A549 treated with Hydrocortisone at 1 μM for 4 hours (cell line): ENCODE data around the gene SAA2. TPM values are rescaled to one million over a fixed set of nuclear protein-coding genes. Genes with fewer than 3 reads are reported as not detected.

Experiments
- total RNA-seq: library from RNA; stranded (reverse); fragments of 200-300 nt; extraction: Qiagen RNA extraction; gene quantifications from 5 replicates; pipeline ENCODE4 v1.2.3, GENCODE V29; 2022

Gene SAA2
- 0.15 to 0.31 TPM (median 0.22 TPM) in 4 of 5 replicates, not detected in the other for total RNA-seq

GRCh38 chr11:18248561-18248960 lies at the start of gene SAA2:
SAA2 (minus strand) TSS chr11:18248668; CDS start chr11:18248011, 657 bp downstream.

GRCh38 chr11:18265949-18266348 lies 17.5 kb upstream of the SAA2 start, which contains the start of gene SAA1:
SAA1 (plus strand) TSS chr11:18266264; CDS start chr11:18266888, 624 bp downstream.

GRCh38 chr11:18236664-18237356 lies 11.7 kb downstream of the SAA2 start, which contains the start of gene SAA4:
SAA4 (minus strand) TSS chr11:18236802; CDS start chr11:18235926, 876 bp downstream.

Other genes with a start within 250 kb of the SAA2 start
- 15.6 to 18.5 TPM (median 16.5 TPM) in 5 replicates for gene SERGEF, start 235.6 kb downstream of the SAA2 start, total RNA-seq
- 0.03 to 0.15 TPM (median 0.05 TPM) in 4 of 5 replicates, not detected in the other for gene TPH1, start 202.4 kb downstream of the SAA2 start, total RNA-seq
- gene SAAL1, start 142.6 kb downstream of the SAA2 start, total RNA-seq: 37.5 to 45.4 TPM (median 39.3 TPM) in 5 replicates
- 0.09 TPM in 1 of 5 replicates, not detected in the others for gene MRGPRX3, start 116.1 kb downstream of the SAA2 start, total RNA-seq
- not detected in 5 replicates for gene MRGPRX4, start 75.8 kb downstream of the SAA2 start, total RNA-seq
- gene SAA4, start 11.9 kb downstream of the SAA2 start, total RNA-seq: not detected in 5 replicates
- gene SAA1, start 17.6 kb upstream of the SAA2 start, total RNA-seq: 2.4 to 4.0 TPM (median 3.4 TPM) in 5 replicates
- gene HPS5, start 73.5 kb upstream of the SAA2 start, total RNA-seq: 12.4 to 18.0 TPM (median 14.4 TPM) in 5 replicates
- gene GTF2H1, start 73.9 kb upstream of the SAA2 start, total RNA-seq: 34.1 to 41.3 TPM (median 37.7 TPM) in 5 replicates
- 2,733 to 4,246 TPM (median 3,146 TPM) in 5 replicates for gene LDHA, start 145.9 kb upstream of the SAA2 start, total RNA-seq
- not detected in 5 replicates for gene LDHC, start 163.7 kb upstream of the SAA2 start, total RNA-seq
- not detected in 5 replicates for gene LDHAL6A, start 207.2 kb upstream of the SAA2 start, total RNA-seq